Thyroid gland (tissue), 4 donors: Measurements from ENCODE around the gene UTS2B. TPM values are rescaled to one million over a fixed set of nuclear protein-coding genes. Genes with fewer than 3 reads are reported as not detected.

ENCODE experiments used
- DNase-seq, 2 donors: peaks; one replicate each; pipeline ENCODE4 v3.0.0-alpha.2; 2019
- H3K27ac ChIP-seq, 3 donors: fragments of 200-600 bp; sonication (generic); 1 replicate in 2 of 3; 2 replicates in 1 of 3; pipeline ENCODE4 v1.5.1; 2016 to 2019; ENCODE audit warnings: mild to moderate bottlenecking in 1 of 3, moderate library complexity in 1 of 3
- H3K27me3 ChIP-seq: fragments of 200-600 bp; sonication (generic); one replicate; pipeline ENCODE4 v1.5.1; 2019
- H3K36me3 ChIP-seq, 2 donors: fragments of 200-600 bp; sonication (generic); one replicate each; pipeline ENCODE4 v1.5.1; 2016 to 2019
- H3K4me1 ChIP-seq, 2 donors: fragments of 200-600 bp; sonication (generic); one replicate each; pipeline ENCODE4 v1.5.1; 2017 to 2019
- H3K4me3 ChIP-seq, 3 donors: fragments of 200-600 bp; sonication (generic); replicated peaks in 1 of 3; 1 replicate in 2 of 3; 2 replicates in 1 of 3; pipeline ENCODE4 v1.5.1; 2016; ENCODE audit warnings: mild to moderate bottlenecking in 1 of 3
- H3K9me3 ChIP-seq: fragments of 200-600 bp; sonication (generic); one replicate; pipeline ENCODE4 v1.5.1; 2017
- CTCF ChIP-seq, 6 experiments: fragments of 200-600 bp in 3 of 6; fragments of 450-650 bp in 3 of 6; sonication (generic) in 3 of 6; IDR thresholded peaks; one replicate each; pipeline ENCODE4 v1.5.1; 2016 to 2019; ENCODE audit warnings: antibody characterized with exemption in 6 of 6, mild to moderate bottlenecking in 2 of 6, inconsistent platforms in 1 of 6, moderate library complexity in 1 of 6
- POLR2A ChIP-seq, 2 donors: fragments of 450-650 bp; IDR thresholded peaks; one replicate each; pipeline ENCODE4 v1.6.1; 2017; ENCODE audit warnings: antibody characterized with exemption in 2 of 2, mild to moderate bottlenecking in 2 of 2, moderate library complexity in 1 of 2
- WGBS, 2 donors: methylation state at CpG; one replicate each; pipeline ENCODE4 v1.1.5; 2017; 5-methylcytosine and 5-hydroxymethylcytosine counted together
- intact Hi-C: fragments of 100-400 bp; cut with DNase I; formaldehyde crosslinking; loops from one replicate; pipeline ENCODE4 v1.15.1; 2023
- total RNA-seq, 4 donors: library from RNA; depleted of rRNA; stranded (reverse); fragments of >200 nt; gene quantifications; one replicate each; pipeline ENCODE4 v1.2.3, GENCODE V29; 2016

Gene UTS2B
- total RNA-seq, 4 donors from 2014 or later: 0.27 to 2.0 (median 1.4) TPM; not detected in 1

- Histone ChIP-seq H3K27me3 (no peaks in the 10 kb centered on the region), H3K4me1 (no peaks in the 10 kb centered on the region), H3K9me3 (no peaks in the 10 kb centered on the region), H3K27ac (no peak overlapping the region), H3K36me3 (no peaks in the 10 kb centered on the region), H3K4me3 (no peak overlapping the region)
- no peak for DNase-seq
- TF ChIP-seq POLR2A (IDR thresholded peaks at IDR 0.05) (no peak), CTCF (IDR thresholded peaks at IDR 0.05) (no peak)
- intact Hi-C loops: no loop called here
Observed at GRCh38 chr3:191298846-191299245, 31.5 kb downstream of the UTS2B start.

- Histone ChIP-seq H3K9me3 (no peaks in the 10 kb centered on the region), H3K27me3 (no peaks in the 10 kb centered on the region), H3K4me3 (no peak overlapping the region), H3K27ac (no peak overlapping the region), H3K36me3 (no peaks in the 10 kb centered on the region), H3K4me1 (no peaks in the 10 kb centered on the region)
- WGBS, 2 donors: 64 to 81% methylated on average over 4 of the region's 4 CpGs
- TF ChIP-seq POLR2A (IDR thresholded peaks at IDR 0.05) (no peak), CTCF (IDR thresholded peaks at IDR 0.05) (no peak)
- no peak for DNase-seq
- intact Hi-C loops: no loop called here
Observed at GRCh38 chr3:191296041-191296541, 34.2 kb downstream of the UTS2B start.

- no peak overlapping the region for H3K4me3 ChIP-seq
- DNase-seq: no peak
- intact Hi-C loops: no loop called here
- 96 to 100% methylated on average over 1 of the region's 1 CpG for WGBS, 2 donors
- H3K4me1 ChIP-seq: no peaks in the 10 kb centered on the region
- no peaks in the 10 kb centered on the region for H3K9me3 ChIP-seq
- H3K36me3 ChIP-seq: no peaks in the 10 kb centered on the region
- no peak overlapping the region for H3K27ac ChIP-seq
- H3K27me3 ChIP-seq: no peaks in the 10 kb centered on the region
- TF ChIP-seq CTCF (IDR thresholded peaks at IDR 0.05) (no peak), POLR2A (IDR thresholded peaks at IDR 0.05) (no peak)
Observed at GRCh38 chr3:191294291-191294690, 36.0 kb downstream of the UTS2B start.

GRCh38 chr3:191292243-191293015 is 37.9 kb downstream of the UTS2B start:
- no peak overlapping the region for H3K27ac ChIP-seq
- no peaks in the 10 kb centered on the region for H3K27me3 ChIP-seq
- intact Hi-C loops: no loop called here
- TF ChIP-seq CTCF (IDR thresholded peaks at IDR 0.05): no peak
- TF ChIP-seq POLR2A (IDR thresholded peaks at IDR 0.05): no peak
- no peaks in the 10 kb centered on the region for H3K36me3 ChIP-seq
- no peak overlapping the region for H3K4me3 ChIP-seq
- no peaks in the 10 kb centered on the region for H3K4me1 ChIP-seq
- no peak for DNase-seq
- WGBS, 2 donors: 74 to 86% methylated on average over 5 of the region's 5 CpGs
- H3K9me3 ChIP-seq: no peaks in the 10 kb centered on the region

- 70 to 83% methylated on average over 4 of the region's 4 CpGs for WGBS, 2 donors
- no peak overlapping the region for H3K4me3 ChIP-seq
- TF ChIP-seq CTCF (IDR thresholded peaks at IDR 0.05) (no peak), POLR2A (IDR thresholded peaks at IDR 0.05) (no peak)
Observed at GRCh38 chr3:191290311-191291025, 39.9 kb downstream of the UTS2B start.

More at GRCh38 chr3:191290311-191291025, 39.9 kb downstream of the UTS2B start:
- Histone ChIP-seq H3K9me3 (no peaks in the 10 kb centered on the region), H3K27me3 (no peaks in the 10 kb centered on the region), H3K27ac (no peak overlapping the region), H3K4me1 (no peaks in the 10 kb centered on the region), H3K36me3 (no peaks in the 10 kb centered on the region)
- no peak for DNase-seq
- intact Hi-C loops: no loop called here
